ENCODE results near the gene MYOM1. TPM values are rescaled to one million over a fixed set of nuclear protein-coding genes. Genes with fewer than 3 reads are reported as not detected.

MYOM1 gene
- total RNA-seq, 2 experiments from 2014 or later = 0.90 to 1.2 TPM

- no peak for DNase-seq
- Mint-ChIP-seq H3K9me3 (no peaks in the 10 kb centered on the region), H3K27me3 (no peaks in the 10 kb centered on the region), H3K36me3 (no peaks in the 10 kb centered on the region), H3K4me1 (ENCODE audit: low read depth) (no peaks in the 10 kb centered on the region), H3K4me3 (no peak overlapping the region), H3K27ac (no peak overlapping the region)
- CTCF ChIA-PET = interaction anchor here (1.7 kb wide), 1 partner anchor 23 kb away, joined by 8 read pairs; no protein-coding TSS in a partner anchor
- intact Hi-C loops (cut with micrococcal nuclease) = no loop called here
- POLR2A ChIA-PET = interaction anchor here (0.6 kb wide), 1 partner anchor 652 kb away, joined by 3 read pairs; no protein-coding TSS in a partner anchor
These were observed 44.5 kb downstream of the MYOM1 start for GRCh38 chr18:3175195-3175758.

- H3K36me3 Mint-ChIP-seq = no peaks in the 10 kb centered on the region
- no peaks in the 10 kb centered on the region for H3K4me1 Mint-ChIP-seq (ENCODE audit: low read depth)
- no peak overlapping the region for H3K4me3 Mint-ChIP-seq
- no peaks in the 10 kb centered on the region for H3K27me3 Mint-ChIP-seq
- H3K27ac Mint-ChIP-seq = no peak overlapping the region
- no peak for DNase-seq
- no peaks in the 10 kb centered on the region for H3K9me3 Mint-ChIP-seq
- CTCF ChIA-PET = no interaction called here
- intact Hi-C loops (cut with micrococcal nuclease) = no loop called here
- POLR2A ChIA-PET = no interaction called here
These were observed 47.7 kb downstream of the MYOM1 start for GRCh38 chr18:3172097-3172496.

- Mint-ChIP-seq H3K9me3 (no peaks in the 10 kb centered on the region), H3K27me3 (no peaks in the 10 kb centered on the region), H3K4me3 (no peak overlapping the region), H3K4me1 (ENCODE audit: low read depth) (no peaks in the 10 kb centered on the region), H3K27ac (no peak overlapping the region), H3K36me3 (no peaks in the 10 kb centered on the region)
- no peak for DNase-seq
- POLR2A ChIA-PET = no interaction called here
- CTCF ChIA-PET = no interaction called here
- intact Hi-C loops (cut with micrococcal nuclease) = no loop called here
These were observed 48.1 kb downstream of the MYOM1 start for GRCh38 chr18:3171631-3172030.

- no peak overlapping the region for H3K4me3 Mint-ChIP-seq
- no peaks in the 10 kb centered on the region for H3K9me3 Mint-ChIP-seq
- ChIA-PET POLR2A (no interaction called here), CTCF (interaction anchor here (0.7 kb wide), 1 partner anchor 126 kb away, joined by 3 read pairs; no protein-coding TSS in a partner anchor)
- H3K27me3 Mint-ChIP-seq = no peaks in the 10 kb centered on the region
- no peak for DNase-seq
- H3K27ac Mint-ChIP-seq = no peak overlapping the region
- H3K36me3 Mint-ChIP-seq = no peaks in the 10 kb centered on the region
- no peaks in the 10 kb centered on the region for H3K4me1 Mint-ChIP-seq (ENCODE audit: low read depth)
- intact Hi-C loops (cut with micrococcal nuclease) = no loop called here
These were observed 49.2 kb downstream of the MYOM1 start for GRCh38 chr18:3170441-3171161.

GRCh38 chr18:3164381-3164780 lies 55.4 kb downstream of the MYOM1 start:
- intact Hi-C loops (cut with micrococcal nuclease) = no loop called here
- peaks cover 2% of the 10 kb centered on the region for H3K36me3 Mint-ChIP-seq
- ChIA-PET POLR2A (no interaction called here), CTCF (no interaction called here)
- DNase-seq = no peak
- H3K4me3 Mint-ChIP-seq = no peak overlapping the region
- no peaks in the 10 kb centered on the region for H3K4me1 Mint-ChIP-seq (ENCODE audit: low read depth)
- no peak overlapping the region for H3K27ac Mint-ChIP-seq
- no peaks in the 10 kb centered on the region for H3K27me3 Mint-ChIP-seq
- no peaks in the 10 kb centered on the region for H3K9me3 Mint-ChIP-seq

- H3K27me3 Mint-ChIP-seq = no peaks in the 10 kb centered on the region
- intact Hi-C loops (cut with micrococcal nuclease) = no loop called here
- ChIA-PET POLR2A (no interaction called here), CTCF (interaction anchor here (1.3 kb wide), 1 partner anchor 12 kb away, joined by 7 read pairs; no protein-coding TSS in a partner anchor)
- H3K9me3 Mint-ChIP-seq = no peaks in the 10 kb centered on the region
- H3K4me3 Mint-ChIP-seq = no peak overlapping the region
- DNase-seq = no peak
- no peak overlapping the region for H3K27ac Mint-ChIP-seq
- peaks cover 2% of the 10 kb centered on the region for H3K36me3 Mint-ChIP-seq
- no peaks in the 10 kb centered on the region for H3K4me1 Mint-ChIP-seq (ENCODE audit: low read depth)
These were observed 55.8 kb downstream of the MYOM1 start for GRCh38 chr18:3163968-3164367.

- H3K4me1 Mint-ChIP-seq (ENCODE audit: low read depth) = no peaks in the 10 kb centered on the region
- POLR2A ChIA-PET = no interaction called here
- no peaks in the 10 kb centered on the region for H3K27me3 Mint-ChIP-seq
- DNase-seq = no peak
- H3K27ac Mint-ChIP-seq = no peak overlapping the region
- CTCF ChIA-PET = no interaction called here
- no peak overlapping the region for H3K4me3 Mint-ChIP-seq
- peaks cover 2% of the 10 kb centered on the region for H3K36me3 Mint-ChIP-seq
- no peaks in the 10 kb centered on the region for H3K9me3 Mint-ChIP-seq
- intact Hi-C loops (cut with micrococcal nuclease) = no loop called here
These were observed 57.6 kb downstream of the MYOM1 start for GRCh38 chr18:3162181-3162580.

- no peaks in the 10 kb centered on the region for H3K4me1 Mint-ChIP-seq (ENCODE audit: low read depth)
- intact Hi-C loops (cut with micrococcal nuclease) = loop anchor here (10.0 kb wide), 1 partner anchor 65 kb away; no protein-coding TSS in a partner anchor
- H3K4me3 Mint-ChIP-seq = no peak overlapping the region
- ChIA-PET CTCF (no interaction called here), POLR2A (no interaction called here)
- H3K9me3 Mint-ChIP-seq = no peaks in the 10 kb centered on the region
- DNase-seq = no peak
- H3K36me3 Mint-ChIP-seq = peaks cover 2% of the 10 kb centered on the region
- no peaks in the 10 kb centered on the region for H3K27me3 Mint-ChIP-seq
- H3K27ac Mint-ChIP-seq = no peak overlapping the region
These were observed 59.9 kb downstream of the MYOM1 start for GRCh38 chr18:3159830-3160229.

- Mint-ChIP-seq H3K9me3 (no peaks in the 10 kb centered on the region), H3K27me3 (no peaks in the 10 kb centered on the region), H3K4me3 (no peak overlapping the region), H3K36me3 (no peaks in the 10 kb centered on the region), H3K4me1 (ENCODE audit: low read depth) (no peaks in the 10 kb centered on the region), H3K27ac (no peak overlapping the region)
- no peak for DNase-seq
- ChIA-PET CTCF (interaction anchor here (0.7 to 2.9 kb wide), 3 partner anchors 89 to 163 kb away, joined by 3 to 12 read pairs (median 8); no protein-coding TSS in a partner anchor), POLR2A (no interaction called here)
- intact Hi-C loops (cut with micrococcal nuclease) = loop anchor here (10.0 kb wide), 1 partner anchor 63 kb away; no protein-coding TSS in a partner anchor
These were observed 62.2 kb downstream of the MYOM1 start for GRCh38 chr18:3157606-3158005.

- H3K27me3 Mint-ChIP-seq = no peaks in the 10 kb centered on the region
- no peak for DNase-seq
- H3K4me1 Mint-ChIP-seq (ENCODE audit: low read depth) = no peaks in the 10 kb centered on the region
- H3K9me3 Mint-ChIP-seq = no peaks in the 10 kb centered on the region
- H3K36me3 Mint-ChIP-seq = no peaks in the 10 kb centered on the region
- CTCF ChIA-PET = interaction anchor here (0.6 to 2.9 kb wide), 3 partner anchors 89 to 162 kb away, joined by 3 to 12 read pairs (median 8); no protein-coding TSS in a partner anchor
- POLR2A ChIA-PET = interaction anchor here (1.0 kb wide), 1 partner anchor 89 kb away, joined by 3 read pairs; no protein-coding TSS in a partner anchor
- intact Hi-C loops (cut with micrococcal nuclease) = loop anchor here (10.0 kb wide), 1 partner anchor 62 kb away; no protein-coding TSS in a partner anchor
- H3K27ac Mint-ChIP-seq = no peak overlapping the region
- H3K4me3 Mint-ChIP-seq = no peak overlapping the region
These were observed 62.7 kb downstream of the MYOM1 start for GRCh38 chr18:3157086-3157485.

- H3K4me1 Mint-ChIP-seq (ENCODE audit: low read depth) = peaks cover 3% of the 10 kb centered on the region
- no peaks in the 10 kb centered on the region for H3K36me3 Mint-ChIP-seq
- H3K27me3 Mint-ChIP-seq = no peaks in the 10 kb centered on the region
- CTCF ChIA-PET = interaction anchor here (2.1 to 2.9 kb wide), 2 partner anchors 90 to 162 kb away, joined by 8 to 12 read pairs; no protein-coding TSS in a partner anchor
- intact Hi-C loops (cut with micrococcal nuclease) = loop anchor here (10.0 kb wide), 1 partner anchor 61 kb away; no protein-coding TSS in a partner anchor
- H3K9me3 Mint-ChIP-seq = no peaks in the 10 kb centered on the region
- no peak for DNase-seq
- H3K4me3 Mint-ChIP-seq = no peak overlapping the region
- H3K27ac Mint-ChIP-seq = no peak overlapping the region
- POLR2A ChIA-PET = interaction anchor here (1.0 kb wide), 1 partner anchor 90 kb away, joined by 3 read pairs; no protein-coding TSS in a partner anchor
These were observed 63.5 kb downstream of the MYOM1 start for GRCh38 chr18:3156325-3156640.

GRCh38 chr18:3154214-3154613 lies 65.6 kb downstream of the MYOM1 start:
- Mint-ChIP-seq H3K4me1 (ENCODE audit: low read depth) (peaks cover 6% of the 10 kb centered on the region), H3K36me3 (no peaks in the 10 kb centered on the region), H3K9me3 (no peaks in the 10 kb centered on the region), H3K27me3 (no peaks in the 10 kb centered on the region), H3K4me3 (no peak overlapping the region), H3K27ac (no peak overlapping the region)
- intact Hi-C loops (cut with micrococcal nuclease) = loop anchor here (10.0 kb wide), 1 partner anchor 59 kb away; no protein-coding TSS in a partner anchor
- ChIA-PET CTCF (interaction anchor here (0.6 to 1.6 kb wide), 3 partner anchors 9 to 169 kb away, joined by 3 to 4 read pairs (median 3); no protein-coding TSS in a partner anchor), POLR2A (no interaction called here)
- DNase-seq = no peak

Measured in activated CD4-positive, alpha-beta memory T cell treated with anti-CD3 and anti-CD28 coated beads for 36 hours (primary cell).